CD4-positive, alpha-beta T cell treated with Interleukin-15 for 1 hour (primary cell): ENCODE data around the gene CCDC177.
"Not testable (repeated sequence)": the region's sequence is repeated elsewhere in the genome, so short reads cannot be mapped to it uniquely, and the experiment has no call there.

Experiments used
- DNase-seq: peaks from one replicate; pipeline ENCODE4 v3.0.0-alpha.2; 2020

The CCDC177 gene

GRCh38 chr14:69599431-69599830, 24.8 kb upstream of the CCDC177 start:
- not testable (repeated sequence) for DNase-seq

GRCh38 chr14:69595336-69595735, 20.7 kb upstream of the CCDC177 start:
- no peak for DNase-seq

- DNase-seq, result no peak
Observed at GRCh38 chr14:69594846-69595245, 20.2 kb upstream of the CCDC177 start.

GRCh38 chr14:69593018-69593677, 18.5 kb upstream of the CCDC177 start:
- DNase-seq, result no peak

- DNase-seq, result no peak
Observed at GRCh38 chr14:69591317-69591716, 16.6 kb upstream of the CCDC177 start.

GRCh38 chr14:69587389-69587788, 12.7 kb upstream of the CCDC177 start:
- DNase-seq, result no peak

GRCh38 chr14:69586404-69586803, 11.7 kb upstream of the CCDC177 start:
- DNase-seq, result no peak

DNA sequence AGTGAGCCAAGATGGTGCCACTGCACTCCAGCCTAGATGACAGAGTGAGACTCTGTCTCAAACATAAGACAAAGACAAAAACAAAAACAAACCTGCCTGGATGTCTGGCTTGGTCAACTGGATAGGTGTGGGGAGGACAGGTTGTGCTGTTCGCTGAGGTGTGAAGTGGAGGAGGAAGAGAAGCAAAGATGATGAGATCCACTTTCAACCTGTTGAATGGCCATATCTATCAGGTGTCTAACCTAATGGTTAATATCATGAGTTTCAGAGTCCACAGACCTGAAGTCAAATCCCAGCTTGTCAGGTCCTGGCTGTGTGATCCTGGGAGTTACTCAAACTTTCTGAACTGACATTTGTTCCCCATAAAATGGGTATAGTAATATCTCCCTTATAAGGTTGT, 9.7 kb upstream of the CCDC177 start:
- DNase-seq, result no peak

GRCh38 chr14:69582829-69583228, 8.2 kb upstream of the CCDC177 start:
- DNase-seq, result no peak

- no peak for DNase-seq
Observed at GRCh38 chr14:69582212-69582611, 7.5 kb upstream of the CCDC177 start.

DNA sequence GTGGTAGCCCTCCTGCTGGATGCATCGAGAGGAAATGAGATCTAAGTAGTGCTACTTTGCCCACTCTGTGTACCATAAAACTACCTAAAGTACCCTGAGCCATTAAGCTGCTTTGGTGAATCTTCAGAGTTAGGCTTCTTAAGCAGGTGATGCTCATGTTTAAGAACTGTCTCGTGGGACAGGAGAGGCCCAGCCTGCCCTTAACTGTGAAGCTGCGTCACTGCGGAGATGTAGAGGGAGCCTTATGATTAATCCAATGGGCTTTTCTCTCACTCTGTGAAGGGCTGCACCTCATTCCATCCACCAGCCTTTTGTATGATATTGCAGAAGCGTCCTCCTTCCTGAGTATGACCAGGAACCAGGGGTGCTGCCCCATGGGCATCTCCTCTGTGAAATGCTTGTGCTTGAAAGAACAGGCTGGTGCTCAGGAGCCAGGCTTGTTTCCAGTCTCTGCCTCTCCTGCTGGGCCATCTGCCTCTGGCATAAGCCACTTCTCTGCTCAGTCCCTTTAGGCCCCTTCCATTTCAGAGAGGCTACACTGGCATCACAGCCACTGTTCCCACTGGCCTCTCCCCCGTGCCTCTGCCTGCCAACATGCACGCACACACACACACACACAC, 6.8 kb upstream of the CCDC177 start:
- DNase-seq, result no peak

- DNase-seq, result no peak
Observed at GRCh38 chr14:69580009-69580577, 5.4 kb upstream of the CCDC177 start.

DNA sequence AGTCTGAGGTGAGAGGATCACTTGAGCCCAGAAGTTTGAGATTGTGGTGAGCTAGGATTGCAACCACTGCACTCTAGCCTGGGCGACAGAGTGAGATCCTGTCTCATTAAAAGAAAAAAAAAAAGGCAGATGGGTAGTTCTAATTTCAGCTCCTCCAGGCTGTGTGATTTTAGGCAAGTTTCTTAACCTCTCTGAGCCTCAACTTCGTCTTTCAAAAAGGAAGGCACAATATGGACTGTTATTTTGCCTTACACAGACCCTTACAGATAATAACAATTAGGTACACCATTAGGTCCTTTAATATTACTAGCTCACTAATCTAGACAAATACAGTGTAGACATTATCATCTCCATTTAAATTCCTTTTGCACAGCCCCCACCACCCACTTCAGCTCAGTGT, 4.8 kb upstream of the CCDC177 start:
- no peak for DNase-seq

GRCh38 chr14:69574954-69575295, 254 bp upstream of the CCDC177 start:
- no peak for DNase-seq

- DNase-seq, result no peak
Observed at GRCh38 chr14:69573831-69574262, 824 bp downstream of the CCDC177 start.

DNA sequence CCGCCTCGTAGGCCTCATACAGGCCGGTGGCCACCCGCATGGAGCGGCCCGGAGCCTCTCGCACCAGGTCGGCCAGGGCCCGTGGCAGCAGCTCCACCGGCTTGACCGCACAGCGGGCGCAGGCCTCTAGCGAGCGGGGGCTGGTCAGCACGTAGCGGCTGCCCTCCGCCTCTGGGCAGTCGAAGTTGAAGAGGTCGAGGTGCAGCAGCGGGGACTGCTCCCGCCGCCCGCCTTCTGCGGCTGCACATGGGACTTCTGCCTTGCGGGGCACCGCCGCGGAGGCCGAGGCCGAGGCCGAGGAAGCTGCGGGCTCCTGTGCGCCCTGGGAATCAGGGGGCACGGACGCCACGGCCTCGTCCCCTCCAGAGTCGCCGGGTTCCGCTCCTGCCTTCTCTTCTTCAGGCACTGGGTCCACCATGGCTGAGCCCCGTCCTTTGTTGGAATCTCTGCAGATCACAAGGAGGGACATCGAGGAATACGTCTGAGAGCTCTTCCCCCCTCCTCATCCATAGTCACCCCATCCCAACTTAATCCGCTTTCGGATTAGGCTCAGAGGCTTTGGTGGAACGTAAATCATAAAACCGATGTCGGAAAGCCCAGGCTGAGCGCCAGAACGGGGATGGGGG, 1.4 kb downstream of the CCDC177 start:
- DNase-seq, result no peak

- no peak for DNase-seq
Observed at GRCh38 chr14:69572841-69573135, 1.9 kb downstream of the CCDC177 start.

DNA sequence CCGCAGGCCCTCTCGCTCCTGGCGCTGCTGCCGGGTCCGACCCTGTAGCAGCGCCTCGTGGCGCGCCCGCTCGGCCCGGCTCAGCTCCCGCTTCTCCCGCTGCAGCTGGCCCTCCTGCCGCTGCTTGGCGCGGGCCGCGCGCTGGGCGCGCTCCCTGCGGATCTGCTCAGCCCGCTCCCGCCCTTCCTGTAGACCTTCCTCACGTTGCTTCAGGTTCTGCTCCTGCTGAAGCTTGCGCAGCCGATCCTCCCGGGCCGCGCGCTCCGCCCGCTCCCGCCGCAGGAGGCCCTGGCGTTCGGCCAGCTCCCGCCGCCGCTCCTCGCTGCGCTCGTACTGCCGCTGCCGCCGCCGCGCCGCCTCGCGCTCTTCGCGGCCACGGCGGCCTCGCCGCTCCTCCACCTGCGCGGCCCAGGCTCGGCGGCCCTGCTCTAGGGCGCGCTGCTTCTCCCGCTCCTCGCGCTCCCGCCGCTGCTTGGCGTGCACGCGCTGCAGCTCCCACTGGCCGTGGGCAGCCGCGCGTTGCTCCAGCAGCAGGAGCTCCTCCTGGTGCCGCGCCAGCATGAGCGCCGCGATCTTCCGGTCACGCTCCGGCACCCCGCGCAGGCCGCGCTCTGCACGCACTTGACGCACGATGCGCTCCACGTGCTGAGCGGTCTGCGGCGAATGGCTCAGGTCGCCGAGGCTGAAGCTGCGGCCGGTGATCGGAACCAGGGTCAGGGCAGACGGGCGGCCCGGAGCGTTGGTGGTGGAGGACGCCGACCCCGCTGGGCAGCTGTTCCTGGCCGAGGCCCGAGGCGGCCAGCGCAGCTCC, 2.4 kb downstream of the CCDC177 start:
- no peak for DNase-seq

- DNase-seq, result no peak
Observed at GRCh38 chr14:69571449-69572029, 3.1 kb downstream of the CCDC177 start.

DNA sequence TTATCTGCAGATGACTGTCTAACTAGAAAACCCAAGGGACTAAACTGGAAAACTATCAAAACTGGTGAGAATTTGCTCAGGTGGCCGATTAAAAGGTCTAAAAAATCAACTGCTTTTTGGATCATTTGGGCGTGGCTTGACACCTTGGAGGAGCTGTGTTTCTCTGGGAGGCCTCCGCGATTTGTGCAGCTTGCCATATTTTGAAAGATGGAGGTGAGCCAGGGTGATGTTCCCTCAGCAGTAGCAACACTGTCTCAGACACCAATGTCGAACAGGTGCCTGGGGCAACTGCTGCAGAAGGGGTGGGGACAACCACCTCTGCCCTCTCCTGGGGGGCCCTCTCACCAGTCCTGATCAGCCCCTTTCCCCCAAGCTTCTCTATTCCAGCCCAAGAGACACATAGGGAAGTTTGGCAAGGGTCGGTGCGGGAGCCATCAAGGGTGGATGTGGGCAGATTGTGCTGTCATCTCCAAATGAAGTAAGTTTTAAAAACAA, 3.8 kb downstream of the CCDC177 start:
- DNase-seq, result no peak

- no peak for DNase-seq
Observed at GRCh38 chr14:69569859-69570258, 4.8 kb downstream of the CCDC177 start.

GRCh38 chr14:69567563-69567962, 7.1 kb downstream of the CCDC177 start:
- DNase-seq, result no peak

DNA sequence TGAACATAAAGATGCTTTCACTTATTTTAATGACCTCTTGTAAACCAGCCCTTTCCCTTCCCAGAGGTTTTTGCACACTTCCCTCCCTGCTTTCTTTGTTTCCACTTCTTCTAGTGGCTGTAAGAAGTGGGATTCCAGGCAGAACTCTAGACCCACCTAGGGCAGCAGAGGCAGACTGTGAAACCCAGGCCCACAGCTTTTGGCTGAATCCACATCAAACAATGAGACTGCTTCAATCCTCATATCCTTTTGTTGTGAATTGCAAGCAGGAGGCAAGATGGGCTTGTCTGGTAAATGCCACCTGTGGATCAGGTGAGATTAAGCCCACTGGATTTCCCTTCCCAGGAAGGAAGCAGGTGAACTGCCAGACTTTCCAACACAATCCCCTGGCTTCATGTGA, 12.8 kb downstream of the CCDC177 start:
- DNase-seq, result no peak
